GM12801 (cell line): ENCODE data around the gene GTPBP4.

Experiments
- CTCF ChIP-seq: IDR thresholded peaks from one replicate; pipeline ENCODE4 v1.5.1; 2011; ENCODE audit warnings: control low read depth; ENCODE audit not compliant: insufficient read length; ENCODE audit errors: extremely low read depth

GTPBP4 gene

GRCh38 chr10:1054684-1055083 lies 66.5 kb downstream of the GTPBP4 start:
- no peak for TF ChIP-seq CTCF

GRCh38 chr10:1056326-1057105 lies 68.3 kb downstream of the GTPBP4 start, which contains the start of gene WDR37:
Gene WDR37, plus strand, starts transcription at chr10:1056385. Its CDS starts 15,771 bp downstream, at chr10:1072156.
- TF ChIP-seq CTCF = no peak

GRCh38 chr10:1057106-1057657 lies 68.9 kb downstream of the GTPBP4 start:
- no peak for TF ChIP-seq CTCF

- no peak for TF ChIP-seq CTCF
Measured at GRCh38 chr10:1058017-1058416, 69.8 kb downstream of the GTPBP4 start.

GRCh38 chr10:1059902-1060301 lies 71.7 kb downstream of the GTPBP4 start:
- TF ChIP-seq CTCF = no peak

- TF ChIP-seq CTCF = no peak
Measured at GRCh38 chr10:1061930-1062774, 73.9 kb downstream of the GTPBP4 start.

- TF ChIP-seq CTCF = no peak
Measured at GRCh38 chr10:1063232-1063865, 75.1 kb downstream of the GTPBP4 start.
